H54 (cell line): ENCODE results near the gene DDX52.
"Not testable (repeated sequence)": the region's sequence is repeated elsewhere in the genome, so short reads cannot be mapped to it uniquely, and the experiment has no call there.

ENCODE experiments used
- DNase-seq: peaks from one replicate; pipeline ENCODE4 v3.0.0; 2011; ENCODE audit warnings: low spot score, mixed read lengths; ENCODE audit not compliant: insufficient read length
- FAIRE-seq: peaks from 3 replicates; lab custom pipeline; 2011; peaks lifted over from hg19 to GRCh38; lab: Jason Lieb, UNC
- POLR2A ChIP-seq: IDR thresholded peaks from 2 replicates; pipeline ENCODE4 v1.6.1; 2011; ENCODE audit warnings: low read depth, mild to moderate bottlenecking, low read length

The DDX52 gene

GRCh38 chr17:37637956-37638355, 5.3 kb downstream of the DDX52 start:
- no peak for TF ChIP-seq POLR2A
- no peak for FAIRE-seq
- no peak for DNase-seq

- not testable (repeated sequence) for DNase-seq, FAIRE-seq
Measured at GRCh38 chr17:37616430-37616829, 26.8 kb downstream of the DDX52 start.

DNA sequence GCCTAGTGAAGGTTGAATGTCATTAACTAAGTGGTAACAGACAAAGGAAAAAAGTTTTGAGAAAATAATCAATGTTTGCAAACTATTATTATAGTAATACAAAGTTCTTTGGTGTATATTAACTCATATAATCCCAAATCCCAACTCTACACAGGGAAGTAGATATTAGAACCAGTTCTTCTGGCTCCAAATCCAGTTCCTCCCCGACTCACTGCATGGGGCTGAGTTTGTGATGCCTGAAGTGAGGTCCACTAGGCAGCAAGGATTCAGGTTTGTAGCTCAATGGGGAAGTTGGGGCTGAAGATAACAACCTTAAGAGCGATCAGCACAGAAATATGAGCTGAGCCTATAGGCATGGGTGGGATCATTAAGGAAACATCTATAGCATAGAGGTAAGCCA, 28.4 kb downstream of the DDX52 start:
- FAIRE-seq (no peak), DNase-seq (no peak)
- TF ChIP-seq POLR2A, result no peak

- peak; percentile 22 for DNase-seq
- no peak for TF ChIP-seq POLR2A
- no peak for FAIRE-seq
Measured at GRCh38 chr17:37614391-37614790, 28.9 kb downstream of the DDX52 start.

- TF ChIP-seq POLR2A, result no peak
- no peak for FAIRE-seq
- no peak for DNase-seq
Measured at GRCh38 chr17:37610971-37611370, 32.3 kb downstream of the DDX52 start.

DNA sequence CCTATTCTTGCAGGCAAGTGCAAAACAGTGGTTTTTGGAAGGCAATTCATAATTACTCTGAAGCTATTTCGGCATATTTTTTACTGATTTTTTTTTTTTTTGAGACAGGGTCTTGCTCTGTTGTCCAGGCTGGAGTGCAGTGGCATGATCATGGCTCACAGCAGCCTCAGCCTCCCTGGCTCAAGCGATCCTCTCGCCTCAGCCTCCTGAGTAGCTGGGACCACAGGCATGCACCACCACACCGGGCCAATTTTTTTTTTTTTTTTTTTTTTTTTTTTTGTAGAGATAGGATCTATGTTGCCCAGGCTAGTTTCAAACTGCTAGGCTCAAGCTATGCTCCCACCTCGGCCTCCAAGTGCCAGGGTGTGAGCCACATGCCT, 33.2 kb downstream of the DDX52 start:
- not testable (repeated sequence) for DNase-seq, FAIRE-seq

DNA sequence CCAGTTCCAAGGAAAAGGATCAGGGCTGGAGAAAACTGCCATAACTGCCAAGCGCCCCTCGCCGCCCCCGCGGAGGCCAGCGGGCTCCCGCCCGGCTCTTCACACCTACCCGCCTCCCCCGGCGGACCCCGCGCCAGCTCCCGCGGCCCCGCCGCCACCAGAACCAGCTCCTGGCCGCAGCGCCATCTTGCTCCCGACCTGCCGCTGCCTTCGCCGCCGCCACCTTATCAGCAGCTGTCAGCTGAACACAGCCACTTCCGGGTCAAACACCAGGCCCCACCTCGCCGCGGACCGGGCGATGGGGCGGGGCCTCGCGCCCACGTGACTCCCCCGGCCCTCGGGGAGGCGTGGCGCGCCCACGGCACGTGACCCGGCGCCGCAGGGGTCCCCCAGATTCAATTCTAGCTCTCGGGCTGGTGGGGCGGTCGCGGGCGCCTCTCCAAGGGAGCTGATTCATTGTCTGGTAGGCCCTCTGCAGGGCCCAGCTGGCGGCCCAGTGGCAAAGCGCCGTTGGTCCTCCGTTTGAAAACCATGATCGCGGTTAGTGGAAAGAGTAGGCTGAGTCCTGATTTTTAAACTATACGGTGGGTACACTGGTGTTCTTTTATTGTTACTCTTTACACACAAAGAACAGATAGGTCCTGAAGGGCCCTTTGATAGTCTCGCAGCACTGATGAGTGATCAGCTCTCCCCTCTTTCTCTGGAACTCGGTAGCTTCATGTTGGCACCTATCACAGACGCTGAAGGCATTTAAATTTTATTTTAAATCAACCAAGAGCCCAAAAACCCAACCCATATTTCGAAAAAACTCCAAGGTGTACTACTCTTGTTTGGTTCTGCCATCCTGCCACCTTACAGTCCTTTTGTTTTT, 33.8 kb downstream of the DDX52 start, which contains the start of gene SYNRG:
SYNRG (minus strand) TSS at position 249 of the 871 bp plus-strand sequence; CDS start at position 186, 63 bp downstream.
- TF ChIP-seq POLR2A, result peak; percentile 90
- DNase-seq (peak; percentile 96), FAIRE-seq (no peak)

DNA sequence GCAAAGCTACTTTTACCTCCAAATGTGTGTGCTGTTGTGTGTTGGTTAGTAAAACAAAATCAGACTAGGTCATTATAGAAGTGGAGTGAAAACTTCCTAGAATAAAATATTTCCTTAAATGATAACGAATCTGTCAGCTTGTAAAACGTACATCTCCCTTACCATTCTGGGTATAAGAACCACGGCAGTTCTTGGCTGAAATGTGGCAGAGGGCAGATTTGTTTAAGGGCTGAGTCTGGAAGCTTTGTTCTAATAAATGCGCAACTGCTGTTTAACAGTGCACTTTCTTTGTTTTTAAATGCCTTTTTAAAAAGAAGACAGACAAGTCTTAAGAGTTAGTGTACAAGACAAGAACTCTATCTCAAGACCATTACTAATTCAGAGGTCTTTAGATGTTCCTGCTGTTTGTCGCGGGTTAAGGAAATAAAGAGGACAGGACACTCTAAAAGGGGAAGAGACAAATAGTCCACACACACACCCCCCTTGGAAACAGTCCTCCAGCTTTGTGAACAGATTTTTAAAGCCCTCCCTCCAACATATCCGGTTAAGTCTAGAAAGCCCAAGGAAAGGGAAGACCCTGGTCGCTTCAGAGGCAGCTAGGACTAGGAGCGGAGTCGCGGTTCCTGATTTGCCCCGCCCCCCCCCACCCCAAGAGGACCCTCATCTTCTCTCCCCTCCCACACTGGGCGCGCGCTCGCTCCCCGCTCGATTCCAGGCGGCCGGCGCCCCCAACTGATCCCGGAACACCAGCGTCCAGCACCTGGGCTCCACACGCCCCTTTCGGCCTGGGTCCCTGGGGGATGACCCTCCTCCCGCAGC, 34.7 kb downstream of the DDX52 start:
- no peak for TF ChIP-seq POLR2A
- peak; percentile 6 for DNase-seq
- FAIRE-seq, result no peak

DNA sequence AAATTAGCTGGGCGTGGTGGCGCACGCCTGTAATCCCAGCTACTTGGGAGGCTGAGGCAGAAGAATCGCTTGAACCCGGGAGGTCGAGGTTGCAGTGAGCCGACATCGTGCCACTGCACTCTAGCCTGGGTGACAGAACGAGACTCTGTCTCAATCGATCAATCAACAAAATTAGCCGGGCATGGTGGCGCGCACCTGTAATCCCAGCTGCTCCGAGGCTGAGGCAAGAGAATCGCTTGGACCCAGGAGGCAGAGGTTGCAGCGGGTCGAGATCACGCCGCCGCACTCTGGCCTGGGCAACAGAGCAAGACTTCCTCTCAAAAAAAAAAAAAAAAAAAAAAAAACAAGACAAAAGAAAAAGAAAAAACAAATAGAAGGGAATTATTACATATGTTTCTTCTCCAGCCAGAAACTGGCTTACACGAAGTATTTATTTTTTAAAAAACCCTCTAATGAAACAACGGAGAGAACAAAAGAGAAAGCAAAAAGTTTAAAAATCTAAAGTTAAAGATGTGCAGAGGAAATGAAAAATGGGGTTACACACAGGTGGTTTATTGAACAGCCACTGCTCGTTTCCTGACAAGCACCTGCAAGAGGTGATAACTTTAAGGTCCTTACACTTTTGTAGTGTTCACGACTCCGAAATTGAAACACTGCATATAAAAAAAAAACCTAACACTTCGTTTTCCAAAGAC, 35.5 kb downstream of the DDX52 start:
- TF ChIP-seq POLR2A, result no peak
- FAIRE-seq (no peak), DNase-seq (no peak)

GRCh38 chr17:37605813-37606505, 37.3 kb downstream of the DDX52 start:
- no peak for TF ChIP-seq POLR2A
- no peak for DNase-seq

DNA sequence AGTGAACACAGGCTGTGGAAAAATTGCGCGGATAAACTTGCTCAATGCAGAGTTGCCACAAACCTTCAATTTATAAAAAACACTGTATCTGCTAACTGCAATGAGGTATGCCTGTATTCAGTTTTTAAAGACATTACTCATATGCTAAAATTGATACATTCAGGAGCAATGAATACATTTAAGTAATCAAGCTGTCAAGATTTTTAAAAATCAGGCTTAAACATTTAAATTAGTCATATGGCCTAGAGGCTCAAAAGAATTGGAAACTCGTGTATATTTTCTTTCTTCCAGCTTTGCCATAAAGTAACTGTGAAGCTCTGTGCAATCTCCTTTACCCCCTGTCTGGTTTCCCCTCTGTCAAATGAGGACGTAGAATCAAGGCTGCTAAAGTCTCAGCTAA, 38.2 kb downstream of the DDX52 start:
- no peak for TF ChIP-seq POLR2A
- no peak for DNase-seq
- no peak for FAIRE-seq

More at GRCh38 chr17:37605813-37606505, 37.3 kb downstream of the DDX52 start:
- no peak for FAIRE-seq

- no peak for TF ChIP-seq POLR2A
- DNase-seq, result no peak
- FAIRE-seq, result no peak
Measured at GRCh38 chr17:37604556-37604955, 38.7 kb downstream of the DDX52 start.

GRCh38 chr17:37598145-37598544, 45.1 kb downstream of the DDX52 start:
- no peak for FAIRE-seq
- DNase-seq, result no peak
- TF ChIP-seq POLR2A, result no peak
